Caco-2 (cell line): ENCODE results near the gene NELL2. TPM values are rescaled to one million over a fixed set of nuclear protein-coding genes. Genes with fewer than 3 reads are reported as not detected.

ENCODE experiments used
- BruUV-seq: library from RNA; stranded (reverse); fragments of 400-500 nt; replicated peaks from 2 replicates; lab custom pipeline; 2021; lab: Mats Ljungman, UMichigan
- CTCF ChIA-PET: fragments of 300-600 bp; sonication (Branson Sonifier 250); formaldehyde crosslinking; loops from one replicate; lab custom pipeline; 2022; ENCODE audit warnings: antibody characterized with exemption; lab: Charles Lee
- POLR2A ChIA-PET: fragments of 300-600 bp; sonication (Branson Sonifier 250); formaldehyde crosslinking; loops from one replicate; lab custom pipeline; 2022; ENCODE audit warnings: antibody characterized with exemption; lab: Charles Lee
- DNase-seq, 2 experiments: peaks; one replicate each; pipeline versions ENCODE4 v3.0.0 to v3.0.0-alpha.2; 2020 to 2022
- H3K27me3 ChIP-seq: replicated peaks from 2 replicates; pipeline ENCODE4 v1.6.0; 2011; ENCODE audit warnings: low read length; ENCODE audit not compliant: control insufficient read depth, insufficient read depth
- H3K36me3 ChIP-seq: 2 replicates; pipeline ENCODE4 v1.5.1; 2011; ENCODE audit warnings: low read length; ENCODE audit not compliant: control insufficient read depth, insufficient read depth
- H3K4me1 ChIP-seq: fragments of 250-450 bp; sonication (Bioruptor Pico); 2 replicates; pipeline ENCODE4 v1.5.1; 2020; ENCODE audit warnings: mild to moderate bottlenecking
- H3K4me3 ChIP-seq: 2 replicates; pipeline ENCODE4 v1.5.1; 2011; ENCODE audit warnings: low read depth, mild to moderate bottlenecking, control low read depth, low read length
- H3K9me3 ChIP-seq: fragments of 250-450 bp; sonication (Bioruptor Pico); 2 replicates; pipeline ENCODE4 v1.5.1; 2020; ENCODE audit warnings: mild to moderate bottlenecking, moderate library complexity
- H3K27ac Mint-ChIP-seq: one replicate; pipeline ENCODE4 v1.8.0; 2022; ENCODE audit warnings: mixed read lengths; ENCODE audit not compliant: unreplicated experiment
- H3K27me3 Mint-ChIP-seq: one replicate; pipeline ENCODE4 v1.8.0; 2022; ENCODE audit warnings: mixed read lengths; ENCODE audit not compliant: insufficient read depth, unreplicated experiment
- H3K36me3 Mint-ChIP-seq: one replicate; pipeline ENCODE4 v1.8.0; 2022; ENCODE audit warnings: mild to moderate bottlenecking, mixed read lengths; ENCODE audit not compliant: insufficient read depth, unreplicated experiment
- H3K4me1 Mint-ChIP-seq: one replicate; pipeline ENCODE4 v1.8.0; 2022; ENCODE audit warnings: low read depth, mixed read lengths; ENCODE audit not compliant: unreplicated experiment
- H3K4me3 Mint-ChIP-seq: one replicate; pipeline ENCODE4 v1.8.0; 2022; ENCODE audit warnings: mild to moderate bottlenecking, moderate library complexity, mixed read lengths; ENCODE audit not compliant: unreplicated experiment
- H3K9me3 Mint-ChIP-seq: one replicate; pipeline ENCODE4 v1.8.0; 2022; ENCODE audit warnings: mixed read lengths; ENCODE audit not compliant: unreplicated experiment
- intact Hi-C: fragments of 100-400 bp; cut with micrococcal nuclease; formaldehyde crosslinking; loops from one replicate; pipeline ENCODE4 v1.10.0; 2022; ENCODE audit not compliant: unreplicated experiment
- total RNA-seq: library from RNA; stranded (reverse); gene quantifications from 2 replicates; pipeline ENCODE4 v1.2.3, GENCODE V29; 2022
- TF ChIP-seq, protein P1 (sequence below), 2 experiments: fragments of 200-600 bp in 1 of 2; IDR thresholded peaks; 1 replicate in 1 of 2; 2 replicates in 1 of 2; pipeline versions ENCODE4 v1.5.1 to v1.8.0; 2011 to 2022; ENCODE audit warnings: antibody characterized with exemption in 1 of 2, control low read depth in 1 of 2, inconsistent platforms in 1 of 2, low read depth in 1 of 2, low read length in 1 of 2, mild to moderate bottlenecking in 1 of 2, moderate library complexity in 1 of 2; ENCODE audit not compliant: insufficient read depth in 1 of 2, severe bottlenecking in 1 of 2, unreplicated experiment in 1 of 2

Gene NELL2
- total RNA-seq, 1 experiment from 2014 or later = 0.70 TPM

DNA sequence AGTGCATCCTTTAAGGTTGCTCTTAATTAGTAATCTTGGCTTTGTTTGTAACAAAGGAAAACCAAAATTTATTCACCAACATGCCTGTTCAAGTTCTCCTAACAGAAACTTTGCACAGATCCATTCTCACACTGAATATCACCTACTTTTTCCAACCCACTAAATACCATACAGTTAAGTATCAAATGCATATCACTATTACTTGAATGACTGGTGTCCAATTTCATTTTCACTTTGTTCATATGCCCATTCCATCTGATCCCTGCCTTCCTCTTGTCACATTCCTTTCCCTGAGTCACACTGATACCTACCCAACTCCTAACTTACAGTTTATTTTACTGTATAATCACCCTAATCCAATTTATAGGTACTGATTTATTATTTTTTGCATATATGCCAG is 286.4 kb downstream of the NELL2 start:
- BruUV-seq = no TSS peak
- TF ChIP-seq, protein P1, sequence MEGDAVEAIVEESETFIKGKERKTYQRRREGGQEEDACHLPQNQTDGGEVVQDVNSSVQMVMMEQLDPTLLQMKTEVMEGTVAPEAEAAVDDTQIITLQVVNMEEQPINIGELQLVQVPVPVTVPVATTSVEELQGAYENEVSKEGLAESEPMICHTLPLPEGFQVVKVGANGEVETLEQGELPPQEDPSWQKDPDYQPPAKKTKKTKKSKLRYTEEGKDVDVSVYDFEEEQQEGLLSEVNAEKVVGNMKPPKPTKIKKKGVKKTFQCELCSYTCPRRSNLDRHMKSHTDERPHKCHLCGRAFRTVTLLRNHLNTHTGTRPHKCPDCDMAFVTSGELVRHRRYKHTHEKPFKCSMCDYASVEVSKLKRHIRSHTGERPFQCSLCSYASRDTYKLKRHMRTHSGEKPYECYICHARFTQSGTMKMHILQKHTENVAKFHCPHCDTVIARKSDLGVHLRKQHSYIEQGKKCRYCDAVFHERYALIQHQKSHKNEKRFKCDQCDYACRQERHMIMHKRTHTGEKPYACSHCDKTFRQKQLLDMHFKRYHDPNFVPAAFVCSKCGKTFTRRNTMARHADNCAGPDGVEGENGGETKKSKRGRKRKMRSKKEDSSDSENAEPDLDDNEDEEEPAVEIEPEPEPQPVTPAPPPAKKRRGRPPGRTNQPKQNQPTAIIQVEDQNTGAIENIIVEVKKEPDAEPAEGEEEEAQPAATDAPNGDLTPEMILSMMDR (IDR thresholded peaks at IDR 0.05; ENCODE audit: insufficient read depth in 1 of 2, low read depth in 1 of 2, low read length in 1 of 2, severe bottlenecking in 1 of 2, unreplicated experiment in 1 of 2) = no peak
- no peaks in the 10 kb centered on the region for H3K4me1 ChIP-seq
- peaks cover 13% of the 10 kb centered on the region for H3K27me3 Mint-ChIP-seq
- H3K4me3 ChIP-seq = no peak overlapping the region
- no peaks in the 10 kb centered on the region for H3K9me3 Mint-ChIP-seq
- H3K27me3 ChIP-seq = no peaks in the 10 kb centered on the region
- POLR2A ChIA-PET = no interaction called here
- no peaks in the 10 kb centered on the region for H3K4me1 Mint-ChIP-seq
- no peaks in the 10 kb centered on the region for H3K36me3 Mint-ChIP-seq
- H3K36me3 ChIP-seq = no peaks in the 10 kb centered on the region
- H3K27ac Mint-ChIP-seq = no peak overlapping the region
- H3K9me3 ChIP-seq = no peaks in the 10 kb centered on the region
- CTCF ChIA-PET = no interaction called here
- no peak for DNase-seq
- intact Hi-C loops = no loop called here
- no peak overlapping the region for H3K4me3 Mint-ChIP-seq

DNA sequence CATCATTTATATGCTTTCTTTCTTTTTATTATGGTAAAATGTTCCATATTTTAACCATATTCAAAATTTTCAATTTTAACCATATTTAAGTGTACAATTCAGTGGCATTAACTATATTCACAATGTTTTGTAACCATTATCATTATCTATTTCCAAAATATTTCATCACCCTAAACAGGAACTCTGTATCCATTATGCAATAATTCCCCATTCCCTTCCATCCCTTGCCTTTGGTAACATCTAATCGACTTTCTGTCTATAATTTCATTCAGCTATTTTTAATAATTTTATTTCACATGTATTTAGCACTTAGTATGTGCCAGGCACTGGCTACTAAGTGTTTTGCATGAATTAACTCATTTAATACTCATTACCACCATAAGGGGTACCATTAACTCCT is 287.5 kb downstream of the NELL2 start:
- intact Hi-C loops = no loop called here
- Mint-ChIP-seq H3K4me3 (no peak overlapping the region), H3K27ac (no peak overlapping the region), H3K36me3 (no peaks in the 10 kb centered on the region), H3K27me3 (peaks cover 11% of the 10 kb centered on the region), H3K4me1 (no peaks in the 10 kb centered on the region), H3K9me3 (no peaks in the 10 kb centered on the region)
- Histone ChIP-seq H3K36me3 (no peaks in the 10 kb centered on the region), H3K9me3 (no peaks in the 10 kb centered on the region), H3K27me3 (no peaks in the 10 kb centered on the region), H3K4me1 (no peaks in the 10 kb centered on the region), H3K4me3 (no peak overlapping the region)
- TF ChIP-seq, protein P1 (IDR thresholded peaks at IDR 0.05; ENCODE audit: insufficient read depth in 1 of 2, low read depth in 1 of 2, low read length in 1 of 2, severe bottlenecking in 1 of 2, unreplicated experiment in 1 of 2) = no peak
- no TSS peak for BruUV-seq
- no peak for DNase-seq
- ChIA-PET POLR2A (no interaction called here), CTCF (no interaction called here)

DNA sequence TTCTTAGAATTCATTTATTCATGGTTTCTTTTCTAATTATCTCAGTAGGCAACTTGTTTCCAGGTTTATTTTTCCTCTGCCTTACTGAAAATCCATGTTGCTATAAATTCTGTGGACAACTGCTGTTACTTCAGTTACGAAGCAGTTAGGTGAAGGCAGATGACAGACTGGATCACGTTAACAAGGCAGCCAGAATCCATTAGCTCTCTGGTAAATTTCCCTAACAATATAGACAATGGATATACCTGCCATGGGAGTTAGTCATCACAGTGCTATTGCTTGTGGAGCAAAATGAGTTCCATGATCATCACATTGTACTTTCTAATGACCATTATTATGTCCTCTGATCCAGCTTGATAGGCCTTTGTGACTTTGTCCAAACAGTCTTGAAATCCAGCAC is 291.5 kb downstream of the NELL2 start:
- Histone ChIP-seq H3K27me3 (no peaks in the 10 kb centered on the region), H3K4me3 (no peak overlapping the region), H3K36me3 (no peaks in the 10 kb centered on the region), H3K4me1 (peaks cover 6% of the 10 kb centered on the region; the same call in 1 of the 2 replicates), H3K9me3 (no peaks in the 10 kb centered on the region)
- Mint-ChIP-seq H3K27ac (no peak overlapping the region), H3K9me3 (no peaks in the 10 kb centered on the region), H3K4me1 (peaks cover 7% of the 10 kb centered on the region), H3K4me3 (no peak overlapping the region), H3K27me3 (no peaks in the 10 kb centered on the region), H3K36me3 (no peaks in the 10 kb centered on the region)
- intact Hi-C loops = no loop called here
- DNase-seq = no peak
- no TSS peak for BruUV-seq
- CTCF ChIA-PET = no interaction called here
- TF ChIP-seq, protein P1 (IDR thresholded peaks at IDR 0.05; ENCODE audit: insufficient read depth in 1 of 2, low read depth in 1 of 2, low read length in 1 of 2, severe bottlenecking in 1 of 2, unreplicated experiment in 1 of 2) = no peak
- POLR2A ChIA-PET = no interaction called here
